ENCODE measurements around the gene KCNH1.
"Not testable (repeated sequence)": the region's sequence is repeated elsewhere in the genome, so short reads cannot be mapped to it uniquely, and the experiment has no call there.

KCNH1 gene

GRCh38 chr1:211009944-211010343, 124.0 kb downstream of the KCNH1 start:
- no peak for DNase-seq (ENCODE audit: extremely low read depth, low read depth)
- TF ChIP-seq CTCF (IDR thresholded peaks at IDR 0.05; ENCODE audit: low read depth, low read length) = no peak

GRCh38 chr1:211007830-211008229, 126.1 kb downstream of the KCNH1 start:
- no peak for TF ChIP-seq CTCF (IDR thresholded peaks at IDR 0.05; ENCODE audit: low read depth, low read length)
- DNase-seq (ENCODE audit: extremely low read depth, low read depth) = no peak

DNA sequence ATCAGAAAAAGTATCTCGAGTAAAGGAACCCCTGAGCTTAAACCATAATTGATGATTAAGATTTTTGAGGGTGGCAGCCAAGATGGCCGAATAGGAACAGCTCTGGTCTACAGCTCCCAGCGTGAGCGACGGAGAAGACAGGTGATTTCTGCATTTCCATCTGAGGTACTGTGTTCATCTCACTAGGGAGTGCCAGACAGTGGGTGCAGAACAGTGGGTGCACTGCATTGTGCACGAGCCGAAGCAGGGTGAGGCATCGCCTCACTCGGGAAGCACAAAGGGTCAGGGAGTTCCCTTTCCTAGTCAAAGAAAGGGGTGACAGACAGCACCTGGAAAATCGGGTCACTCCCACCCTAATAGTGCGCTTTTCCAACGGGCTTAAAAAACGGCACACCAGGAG, 138.0 kb downstream of the KCNH1 start:
- DNase-seq (ENCODE audit: extremely low read depth, low read depth) = not testable (repeated sequence)

DNA sequence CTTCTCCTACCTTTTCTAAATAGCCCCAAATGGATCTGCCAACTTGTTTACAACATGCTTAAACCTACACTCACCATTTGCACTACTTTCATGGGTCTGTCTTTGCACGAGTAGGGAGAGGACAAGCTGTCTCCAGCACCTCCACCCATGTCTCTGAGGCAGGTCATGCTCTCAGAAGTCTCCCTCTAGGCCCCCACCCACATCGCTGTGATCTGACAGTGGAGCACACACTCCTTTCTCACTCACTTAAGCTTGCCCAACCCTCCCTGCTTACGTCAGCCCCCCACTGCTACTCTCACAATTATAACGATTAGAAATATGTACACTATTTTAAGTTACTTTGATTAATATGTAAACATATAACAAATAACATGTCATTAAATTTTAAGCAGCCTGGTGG, 141.1 kb downstream of the KCNH1 start:
- TF ChIP-seq CTCF (IDR thresholded peaks at IDR 0.05; ENCODE audit: low read depth, low read length) = no peak

DNA sequence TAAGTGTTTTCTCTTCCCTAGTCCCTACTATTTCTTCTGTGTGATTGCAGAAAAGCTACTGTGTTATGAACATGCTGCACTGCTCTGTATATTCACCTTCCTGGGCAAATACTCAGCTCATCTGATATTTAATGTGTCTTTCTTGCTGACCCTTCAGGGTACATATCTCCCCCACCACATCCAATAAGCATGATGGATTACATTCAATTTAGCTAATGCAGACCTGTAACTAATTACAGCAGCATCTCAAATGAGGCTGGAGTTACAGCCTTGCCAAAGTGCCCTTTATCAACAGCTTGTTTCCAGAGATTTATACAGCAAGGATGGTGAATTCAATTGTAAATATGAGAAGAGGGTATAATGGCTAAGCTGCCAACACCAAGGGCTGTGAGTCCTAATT, 144.0 kb downstream of the KCNH1 start:
- TF ChIP-seq CTCF (IDR thresholded peaks at IDR 0.05; ENCODE audit: low read depth, low read length) = no peak
- DNase-seq (ENCODE audit: extremely low read depth, low read depth) = no peak

More for the DNA sequence above, 141.1 kb downstream of the KCNH1 start:
- no peak for DNase-seq (ENCODE audit: extremely low read depth, low read depth)

DNA sequence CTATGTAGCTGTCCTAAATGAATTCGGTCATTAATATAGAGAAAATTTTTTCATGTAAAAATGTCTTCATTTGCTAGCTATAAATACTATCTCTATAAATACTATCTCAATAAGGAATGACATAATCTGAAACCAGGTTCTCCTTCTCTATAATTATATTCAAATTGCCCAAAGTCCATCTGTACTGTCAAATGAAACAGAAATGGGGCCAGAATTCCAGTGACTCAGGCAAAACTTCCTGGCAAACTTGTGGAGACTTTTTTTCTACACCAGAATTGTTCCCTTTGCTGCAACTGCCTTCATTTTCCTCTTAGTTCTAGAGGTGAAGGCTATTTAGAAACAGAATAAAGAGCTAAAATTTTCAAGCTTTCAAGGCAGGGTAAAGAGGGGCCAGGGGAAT, 152.5 kb downstream of the KCNH1 start:
- no peak for TF ChIP-seq CTCF (IDR thresholded peaks at IDR 0.05; ENCODE audit: low read depth, low read length)
- DNase-seq (ENCODE audit: extremely low read depth, low read depth) = no peak

DNA sequence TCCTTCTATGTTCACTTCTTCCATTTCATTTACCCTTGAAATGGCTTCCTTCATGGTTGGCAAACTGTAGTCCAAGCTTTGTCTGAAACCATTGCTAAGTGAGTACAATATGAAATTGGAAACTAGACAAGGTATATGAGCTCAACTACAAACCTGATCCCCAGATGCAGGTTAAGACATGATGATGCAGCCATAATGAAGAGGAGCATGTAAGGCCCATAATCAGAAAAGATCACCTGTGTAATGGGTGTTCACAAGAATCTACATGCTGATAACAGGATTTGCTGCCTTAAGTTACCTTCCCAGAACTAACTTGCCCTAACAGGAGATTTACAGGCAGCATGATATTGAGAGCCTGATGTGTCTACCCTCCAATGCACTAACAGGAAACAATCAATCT, 153.9 kb downstream of the KCNH1 start:
- TF ChIP-seq CTCF (IDR thresholded peaks at IDR 0.05; ENCODE audit: low read depth, low read length) = no peak

GRCh38 chr1:210978974-210979354, 155.0 kb downstream of the KCNH1 start:
- TF ChIP-seq CTCF (IDR thresholded peaks at IDR 0.05; ENCODE audit: low read depth, low read length) = no peak
- DNase-seq (ENCODE audit: extremely low read depth, low read depth) = no peak

More for the DNA sequence above, 153.9 kb downstream of the KCNH1 start:
- no peak for DNase-seq (ENCODE audit: extremely low read depth, low read depth)

Data from AG09319 (cell line).